Ishikawa (cell line): ENCODE results near the gene NFIB.

Source experiments
- CEBPB ChIP-seq: IDR thresholded peaks from 2 replicates; pipeline ENCODE4 v1.6.1; 2012
- CREB1 ChIP-seq: IDR thresholded peaks from 2 replicates; pipeline ENCODE4 v1.6.1; 2012; ENCODE audit warnings: low read depth
- EGR1 ChIP-seq: IDR thresholded peaks from 2 replicates; pipeline ENCODE4 v1.6.1; 2012
- EP300 ChIP-seq: IDR thresholded peaks from 2 replicates; pipeline ENCODE4 v1.6.1; 2012; ENCODE audit warnings: borderline replicate concordance
- FOXM1 ChIP-seq: IDR thresholded peaks from 2 replicates; pipeline ENCODE4 v1.6.1; 2012; ENCODE audit warnings: low read depth, borderline replicate concordance
- NFIC ChIP-seq: IDR thresholded peaks from 2 replicates; pipeline ENCODE4 v1.6.1; 2012
- RAD21 ChIP-seq: IDR thresholded peaks from 2 replicates; pipeline ENCODE4 v1.6.1; 2012; ENCODE audit warnings: low read depth
- TAF1 ChIP-seq: IDR thresholded peaks from 2 replicates; pipeline ENCODE4 v1.6.1; 2012; ENCODE audit warnings: low read depth, mild to moderate bottlenecking
- TCF12 ChIP-seq: IDR thresholded peaks from 2 replicates; pipeline ENCODE4 v1.6.1; 2012; ENCODE audit warnings: low read depth
- TEAD4 ChIP-seq: IDR thresholded peaks from 2 replicates; pipeline ENCODE4 v1.6.1; 2012
- YY1 ChIP-seq: IDR thresholded peaks from 2 replicates; pipeline ENCODE4 v1.6.1; 2012; ENCODE audit warnings: low read depth
- ZBTB7A ChIP-seq: IDR thresholded peaks from 2 replicates; pipeline ENCODE4 v1.6.1; 2012; ENCODE audit warnings: low read depth
- TF ChIP-seq, protein P1 (sequence below): IDR thresholded peaks from 2 replicates; pipeline ENCODE4 v1.6.1; 2012
- TF ChIP-seq, protein P2 (sequence below): IDR thresholded peaks from 2 replicates; pipeline ENCODE4 v1.6.1; 2012; ENCODE audit warnings: low read depth, mild to moderate bottlenecking
- TF ChIP-seq, protein P3 (sequence below): IDR thresholded peaks from 2 replicates; pipeline ENCODE4 v1.6.1; 2012

NFIB gene

DNA sequence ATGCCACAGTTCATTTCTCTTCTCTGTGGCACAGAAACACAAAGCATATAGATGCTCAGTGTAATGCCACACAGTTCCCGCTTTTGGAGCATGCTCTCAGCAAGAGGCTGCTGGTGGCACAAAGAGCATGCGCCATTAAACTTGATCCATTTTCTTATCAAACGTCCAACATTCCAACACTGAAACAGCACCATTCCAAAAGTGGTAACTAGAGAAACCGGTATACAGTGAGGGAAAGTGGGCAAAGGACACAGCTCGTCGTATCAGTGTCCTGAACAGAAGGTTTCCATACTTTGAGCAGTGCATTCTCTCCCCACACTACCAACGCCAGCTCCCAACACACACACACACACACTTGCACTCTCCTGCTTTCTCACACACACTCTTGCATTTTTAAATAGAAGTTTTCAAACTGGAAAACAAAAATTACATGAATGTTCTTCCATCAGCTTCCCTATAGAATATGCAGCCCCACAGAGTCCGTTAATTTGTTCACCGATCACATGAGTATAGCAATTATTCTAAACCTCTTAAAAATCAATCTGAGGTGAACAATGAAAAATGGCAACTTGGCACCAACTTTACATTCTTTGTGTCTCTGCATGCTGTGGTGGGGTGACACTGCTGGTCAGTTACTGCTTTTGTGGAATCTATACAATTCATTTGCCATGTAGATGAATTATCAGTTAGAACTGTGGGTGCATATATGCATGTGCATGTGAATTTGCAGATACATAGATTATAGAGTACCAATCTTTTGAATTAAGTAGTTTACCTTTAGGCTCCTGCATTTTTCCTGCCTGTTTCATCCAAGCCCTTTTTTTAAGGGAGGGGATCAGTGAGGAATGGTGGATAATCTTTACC is 5.7 kb downstream of the NFIB start:
- TF ChIP-seq TCF12 (0 out of 2 replicates have a peak, but pooled peaks have one; percentile 31), TEAD4 (peak; percentile 78), FOXM1 (peak; percentile 50; the same call in 1 of the 2 replicates), TAF1 (no peak), NFIC (peak; percentile 82), EP300 (peak; percentile 55)
- TF ChIP-seq, protein P1, sequence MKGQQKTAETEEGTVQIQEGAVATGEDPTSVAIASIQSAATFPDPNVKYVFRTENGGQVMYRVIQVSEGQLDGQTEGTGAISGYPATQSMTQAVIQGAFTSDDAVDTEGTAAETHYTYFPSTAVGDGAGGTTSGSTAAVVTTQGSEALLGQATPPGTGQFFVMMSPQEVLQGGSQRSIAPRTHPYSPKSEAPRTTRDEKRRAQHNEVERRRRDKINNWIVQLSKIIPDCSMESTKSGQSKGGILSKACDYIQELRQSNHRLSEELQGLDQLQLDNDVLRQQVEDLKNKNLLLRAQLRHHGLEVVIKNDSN, result 0 out of 2 replicates have a peak, but pooled peaks have one; percentile 25
- TF ChIP-seq, protein P2, sequence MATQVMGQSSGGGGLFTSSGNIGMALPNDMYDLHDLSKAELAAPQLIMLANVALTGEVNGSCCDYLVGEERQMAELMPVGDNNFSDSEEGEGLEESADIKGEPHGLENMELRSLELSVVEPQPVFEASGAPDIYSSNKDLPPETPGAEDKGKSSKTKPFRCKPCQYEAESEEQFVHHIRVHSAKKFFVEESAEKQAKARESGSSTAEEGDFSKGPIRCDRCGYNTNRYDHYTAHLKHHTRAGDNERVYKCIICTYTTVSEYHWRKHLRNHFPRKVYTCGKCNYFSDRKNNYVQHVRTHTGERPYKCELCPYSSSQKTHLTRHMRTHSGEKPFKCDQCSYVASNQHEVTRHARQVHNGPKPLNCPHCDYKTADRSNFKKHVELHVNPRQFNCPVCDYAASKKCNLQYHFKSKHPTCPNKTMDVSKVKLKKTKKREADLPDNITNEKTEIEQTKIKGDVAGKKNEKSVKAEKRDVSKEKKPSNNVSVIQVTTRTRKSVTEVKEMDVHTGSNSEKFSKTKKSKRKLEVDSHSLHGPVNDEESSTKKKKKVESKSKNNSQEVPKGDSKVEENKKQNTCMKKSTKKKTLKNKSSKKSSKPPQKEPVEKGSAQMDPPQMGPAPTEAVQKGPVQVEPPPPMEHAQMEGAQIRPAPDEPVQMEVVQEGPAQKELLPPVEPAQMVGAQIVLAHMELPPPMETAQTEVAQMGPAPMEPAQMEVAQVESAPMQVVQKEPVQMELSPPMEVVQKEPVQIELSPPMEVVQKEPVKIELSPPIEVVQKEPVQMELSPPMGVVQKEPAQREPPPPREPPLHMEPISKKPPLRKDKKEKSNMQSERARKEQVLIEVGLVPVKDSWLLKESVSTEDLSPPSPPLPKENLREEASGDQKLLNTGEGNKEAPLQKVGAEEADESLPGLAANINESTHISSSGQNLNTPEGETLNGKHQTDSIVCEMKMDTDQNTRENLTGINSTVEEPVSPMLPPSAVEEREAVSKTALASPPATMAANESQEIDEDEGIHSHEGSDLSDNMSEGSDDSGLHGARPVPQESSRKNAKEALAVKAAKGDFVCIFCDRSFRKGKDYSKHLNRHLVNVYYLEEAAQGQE, result no peak

DNA sequence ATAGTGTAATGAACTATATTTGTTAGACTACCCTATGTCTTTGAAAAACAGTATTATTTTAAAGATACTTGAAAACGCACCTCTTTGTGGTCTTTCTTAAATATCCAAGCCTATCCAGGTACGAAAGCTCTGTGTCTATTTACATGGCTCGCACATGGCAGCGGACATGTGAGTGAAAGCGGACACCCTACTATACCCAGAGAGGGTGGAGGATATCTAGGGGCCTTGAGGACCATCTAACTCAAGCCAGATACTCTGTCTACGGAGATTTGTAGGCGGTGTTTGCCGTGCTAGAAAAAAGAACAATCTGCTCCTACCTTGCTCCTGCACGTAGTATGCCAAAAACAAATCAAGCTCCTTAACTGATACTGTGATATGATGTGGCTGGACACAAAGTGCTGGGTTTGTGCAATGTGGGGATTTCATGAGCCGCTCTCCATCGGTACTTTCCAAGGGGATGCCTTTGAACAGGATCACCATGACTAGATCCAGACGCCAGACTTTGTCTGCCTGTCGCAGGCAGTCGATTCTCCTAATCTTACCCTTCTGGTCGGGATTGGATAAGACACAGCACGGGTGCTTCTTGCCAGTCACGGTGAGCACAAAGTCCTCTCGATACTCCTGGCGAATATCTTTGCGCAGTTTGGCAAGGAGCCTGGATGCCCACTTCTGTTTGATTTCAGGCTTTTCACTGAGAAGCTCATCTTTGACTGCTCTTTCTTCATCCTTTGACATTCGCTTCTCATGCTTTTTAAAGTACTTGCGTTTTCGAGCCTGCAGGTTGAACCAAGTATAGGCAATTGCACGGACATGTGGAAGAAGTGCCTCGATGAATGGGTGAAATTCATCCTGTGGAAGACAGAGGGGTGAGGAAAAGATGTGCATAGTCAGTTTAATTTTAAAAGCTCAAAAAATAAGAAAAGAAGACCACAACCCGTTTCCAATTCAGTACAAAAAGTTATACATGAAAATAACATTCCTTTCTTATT is 7.0 kb downstream of the NFIB start:
- TF ChIP-seq TAF1 (no peak), TEAD4 (no peak), EP300 (no peak), YY1 (no peak), FOXM1 (no peak), NFIC (no peak), CEBPB (no peak), CREB1 (no peak)
- TF ChIP-seq, protein P2, result no peak
- TF ChIP-seq, protein P1, result no peak

DNA sequence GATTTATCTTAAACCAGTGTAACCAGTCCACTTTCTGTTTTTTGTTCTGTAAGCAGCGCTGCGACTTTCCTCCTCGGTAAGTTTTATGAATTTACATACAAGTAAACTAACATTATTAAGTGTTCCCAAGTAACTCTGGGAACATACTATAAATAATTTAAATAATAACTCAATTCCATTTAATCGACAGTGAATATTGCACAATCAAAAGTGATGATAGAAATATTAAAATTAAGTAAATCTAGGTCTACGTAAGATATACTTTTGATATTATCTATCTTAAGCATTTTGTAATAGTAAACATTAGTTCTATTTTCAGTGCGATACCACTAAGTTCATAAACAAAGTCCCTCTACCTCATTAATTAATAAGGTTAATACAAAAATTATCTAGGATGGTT is 7.8 kb downstream of the NFIB start:
- TF ChIP-seq TAF1 (no peak), YY1 (no peak), EP300 (no peak), EGR1 (no peak), TEAD4 (no peak), NFIC (no peak)
- TF ChIP-seq, protein P1, result no peak

DNA sequence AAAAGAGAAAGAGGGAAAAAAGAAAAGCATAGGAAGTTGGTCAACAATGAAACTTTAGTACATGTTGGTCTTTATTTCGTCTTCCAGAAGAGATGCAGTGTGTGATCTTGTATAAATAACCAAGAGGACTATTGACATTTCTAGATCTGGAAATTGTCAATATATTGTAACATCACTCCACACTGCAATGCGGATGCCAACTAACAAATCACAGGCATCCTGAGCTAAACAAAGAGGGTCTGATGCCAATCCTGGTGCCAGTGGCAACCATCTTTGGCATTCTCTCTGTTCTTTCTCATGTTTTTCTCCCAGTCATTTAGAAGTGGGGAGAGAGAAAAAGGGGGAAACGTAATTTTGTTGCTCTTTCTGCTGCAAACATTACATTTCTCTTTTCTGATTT is 9.7 kb downstream of the NFIB start:
- TF ChIP-seq YY1 (no peak), TCF12 (no peak), CREB1 (no peak), TAF1 (no peak), RAD21 (no peak), ZBTB7A (no peak), EP300 (no peak), NFIC (no peak), EGR1 (no peak), CEBPB (no peak), FOXM1 (no peak), TEAD4 (no peak)
- TF ChIP-seq, protein P1, result no peak
- TF ChIP-seq, protein P2, result no peak
- TF ChIP-seq, protein P3, sequence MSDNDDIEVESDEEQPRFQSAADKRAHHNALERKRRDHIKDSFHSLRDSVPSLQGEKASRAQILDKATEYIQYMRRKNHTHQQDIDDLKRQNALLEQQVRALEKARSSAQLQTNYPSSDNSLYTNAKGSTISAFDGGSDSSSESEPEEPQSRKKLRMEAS, result no peak
